HCT116 (cell line): ENCODE data around the gene ERC1.

Source experiments
- CEBPB ChIP-seq: IDR thresholded peaks from 2 replicates; pipeline ENCODE4 v1.6.1; 2012; ENCODE audit warnings: low read depth
- EZH2 ChIP-seq: fragments of 200-600 bp; sonication (generic); IDR thresholded peaks from 2 replicates; pipeline ENCODE4 v1.6.1; 2017; ENCODE audit warnings: antibody characterized with exemption, mixed run types
- EZH2phosphoT487 ChIP-seq: fragments of 200-600 bp; IDR thresholded peaks from 2 replicates; pipeline ENCODE4 v1.6.1; 2018; ENCODE audit warnings: antibody characterized with exemption, borderline replicate concordance
- POLR2A ChIP-seq: IDR thresholded peaks from 2 replicates; pipeline ENCODE4 v1.7.0; 2011; ENCODE audit warnings: borderline replicate concordance; ENCODE audit not compliant: insufficient read depth, insufficient read length; ENCODE audit errors: extremely low read depth
- SIN3A ChIP-seq: IDR thresholded peaks from 2 replicates; pipeline ENCODE4 v1.6.1; 2012; ENCODE audit warnings: low read depth
- TF ChIP-seq, protein P1 (sequence below), 3 experiments: fragments of 200-600 bp in 1 of 3; sonication (generic) in 1 of 3; IDR thresholded peaks in 2 of 3; conservative IDR thresholded peaks in 1 of 3; 2 replicates each; pipeline ENCODE4 v1.5.1; 2012 to 2017; ENCODE audit warnings: low read depth in 2 of 3, low read length in 2 of 3, antibody characterized with exemption in 1 of 3, borderline replicate concordance in 1 of 3, control low read depth in 1 of 3, mild to moderate bottlenecking in 1 of 3, mixed read lengths in 1 of 3, mixed run types in 1 of 3, moderate library complexity in 1 of 3; ENCODE audit not compliant: insufficient read depth in 1 of 3

GRCh38 chr12:992647-993046 is 1.6 kb downstream of the ERC1 start:
- TF ChIP-seq CEBPB (no peak), EZH2 (no peak), SIN3A (no peak), POLR2A (no peak), EZH2phosphoT487 (no peak)
- TF ChIP-seq, protein P1, sequence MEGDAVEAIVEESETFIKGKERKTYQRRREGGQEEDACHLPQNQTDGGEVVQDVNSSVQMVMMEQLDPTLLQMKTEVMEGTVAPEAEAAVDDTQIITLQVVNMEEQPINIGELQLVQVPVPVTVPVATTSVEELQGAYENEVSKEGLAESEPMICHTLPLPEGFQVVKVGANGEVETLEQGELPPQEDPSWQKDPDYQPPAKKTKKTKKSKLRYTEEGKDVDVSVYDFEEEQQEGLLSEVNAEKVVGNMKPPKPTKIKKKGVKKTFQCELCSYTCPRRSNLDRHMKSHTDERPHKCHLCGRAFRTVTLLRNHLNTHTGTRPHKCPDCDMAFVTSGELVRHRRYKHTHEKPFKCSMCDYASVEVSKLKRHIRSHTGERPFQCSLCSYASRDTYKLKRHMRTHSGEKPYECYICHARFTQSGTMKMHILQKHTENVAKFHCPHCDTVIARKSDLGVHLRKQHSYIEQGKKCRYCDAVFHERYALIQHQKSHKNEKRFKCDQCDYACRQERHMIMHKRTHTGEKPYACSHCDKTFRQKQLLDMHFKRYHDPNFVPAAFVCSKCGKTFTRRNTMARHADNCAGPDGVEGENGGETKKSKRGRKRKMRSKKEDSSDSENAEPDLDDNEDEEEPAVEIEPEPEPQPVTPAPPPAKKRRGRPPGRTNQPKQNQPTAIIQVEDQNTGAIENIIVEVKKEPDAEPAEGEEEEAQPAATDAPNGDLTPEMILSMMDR (IDR thresholded peaks at IDR 0.05 in 2 of 3, conservative IDR thresholded peaks at IDR 0.05 in 1 of 3; ENCODE audit: borderline replicate concordance in 1 of 3, insufficient read depth in 1 of 3, low read depth in 2 of 3, low read length in 2 of 3) = no peak
